ENCODE data around the gene PTPRG.

PTPRG gene

GRCh38 chr3:61574854-61575253 lies 13.5 kb downstream of the PTPRG start:
- no peak overlapping the region for H3K4me2 ChIP-seq (ENCODE audit: low read depth, low read length, poor library complexity, severe bottlenecking)
- H3K9me3 ChIP-seq (ENCODE audit: insufficient read depth, low read depth, low read length): no peaks in the 10 kb centered on the region; the same call in 1 of the 2 replicates
- H2AFZ ChIP-seq (ENCODE audit: low read length): no peak overlapping the region
- H3F3A ChIP-seq (ENCODE audit: low read depth): no peaks in the 10 kb centered on the region
- peaks cover 10% of the 10 kb centered on the region; the same call in 1 of the 2 replicates for H3K79me2 ChIP-seq (ENCODE audit: insufficient read depth, low read length)
- no peaks in the 10 kb centered on the region for H3K36me3 ChIP-seq (ENCODE audit: insufficient read depth, low read length)
- H4K20me1 ChIP-seq (ENCODE audit: insufficient read depth, low read length, poor library complexity, severe bottlenecking): no peaks in the 10 kb centered on the region
- no peaks in the 10 kb centered on the region for H3K9me2 ChIP-seq (replicated peaks; ENCODE audit: low read depth, low read length)
- H3K4me3 ChIP-seq (ENCODE audit: low read length, poor library complexity, severe bottlenecking): no peak overlapping the region
- no peak for TF ChIP-seq EZH2phosphoT487 (IDR thresholded peaks at IDR 0.05; ENCODE audit: borderline replicate concordance)
- TF ChIP-seq, protein P1, sequence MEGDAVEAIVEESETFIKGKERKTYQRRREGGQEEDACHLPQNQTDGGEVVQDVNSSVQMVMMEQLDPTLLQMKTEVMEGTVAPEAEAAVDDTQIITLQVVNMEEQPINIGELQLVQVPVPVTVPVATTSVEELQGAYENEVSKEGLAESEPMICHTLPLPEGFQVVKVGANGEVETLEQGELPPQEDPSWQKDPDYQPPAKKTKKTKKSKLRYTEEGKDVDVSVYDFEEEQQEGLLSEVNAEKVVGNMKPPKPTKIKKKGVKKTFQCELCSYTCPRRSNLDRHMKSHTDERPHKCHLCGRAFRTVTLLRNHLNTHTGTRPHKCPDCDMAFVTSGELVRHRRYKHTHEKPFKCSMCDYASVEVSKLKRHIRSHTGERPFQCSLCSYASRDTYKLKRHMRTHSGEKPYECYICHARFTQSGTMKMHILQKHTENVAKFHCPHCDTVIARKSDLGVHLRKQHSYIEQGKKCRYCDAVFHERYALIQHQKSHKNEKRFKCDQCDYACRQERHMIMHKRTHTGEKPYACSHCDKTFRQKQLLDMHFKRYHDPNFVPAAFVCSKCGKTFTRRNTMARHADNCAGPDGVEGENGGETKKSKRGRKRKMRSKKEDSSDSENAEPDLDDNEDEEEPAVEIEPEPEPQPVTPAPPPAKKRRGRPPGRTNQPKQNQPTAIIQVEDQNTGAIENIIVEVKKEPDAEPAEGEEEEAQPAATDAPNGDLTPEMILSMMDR (conservative IDR thresholded peaks at IDR 0.05; ENCODE audit: low read length): no peak
- H3K27me3 ChIP-seq (ENCODE audit: insufficient read depth, low read length, poor library complexity, severe bottlenecking): no peaks in the 10 kb centered on the region
- peaks cover 16% of the 10 kb centered on the region for H3K4me1 ChIP-seq (ENCODE audit: insufficient read depth, low read length, poor library complexity, severe bottlenecking)
- no peak overlapping the region for H3K9ac ChIP-seq (ENCODE audit: low read depth, low read length, poor library complexity, severe bottlenecking)

DNA sequence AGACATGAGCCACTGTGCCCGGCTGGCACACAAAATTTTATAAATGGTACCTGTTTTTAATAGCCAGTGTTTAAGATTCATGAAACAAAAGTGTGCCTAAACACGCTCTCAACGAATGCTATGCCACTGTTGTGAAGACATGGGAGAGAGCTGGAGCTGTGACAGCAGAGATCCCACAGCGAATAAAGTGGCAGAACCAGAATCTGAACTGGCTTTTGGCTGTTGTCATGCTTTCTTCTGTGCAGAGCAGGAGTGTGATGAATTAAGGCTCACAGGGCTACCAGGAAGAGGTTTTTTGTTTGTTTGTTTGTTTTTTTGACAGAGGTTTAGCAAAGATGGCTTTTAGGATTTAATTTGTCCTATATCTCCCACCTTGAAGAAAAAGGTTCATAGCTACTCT lies 14.5 kb downstream of the PTPRG start:
- Histone ChIP-seq H3K4me3 (ENCODE audit: low read length, poor library complexity, severe bottlenecking) (no peak overlapping the region), H4K20me1 (ENCODE audit: insufficient read depth, low read length, poor library complexity, severe bottlenecking) (no peaks in the 10 kb centered on the region), H2AFZ (ENCODE audit: low read length) (no peak overlapping the region), H3F3A (ENCODE audit: low read depth) (no peaks in the 10 kb centered on the region), H3K4me1 (ENCODE audit: insufficient read depth, low read length, poor library complexity, severe bottlenecking) (peaks cover 11% of the 10 kb centered on the region), H3K4me2 (ENCODE audit: low read depth, low read length, poor library complexity, severe bottlenecking) (no peak overlapping the region), H3K79me2 (ENCODE audit: insufficient read depth, low read length) (peaks cover 10% of the 10 kb centered on the region; the same call in 1 of the 2 replicates), H3K9ac (ENCODE audit: low read depth, low read length, poor library complexity, severe bottlenecking) (no peak overlapping the region), H3K36me3 (ENCODE audit: insufficient read depth, low read length) (no peaks in the 10 kb centered on the region), H3K9me3 (ENCODE audit: insufficient read depth, low read depth, low read length) (no peaks in the 10 kb centered on the region; the same call in 1 of the 2 replicates), H3K27me3 (ENCODE audit: insufficient read depth, low read length, poor library complexity, severe bottlenecking) (no peaks in the 10 kb centered on the region), H3K9me2 (replicated peaks; ENCODE audit: low read depth, low read length) (no peaks in the 10 kb centered on the region)
- TF ChIP-seq EZH2phosphoT487 (IDR thresholded peaks at IDR 0.05; ENCODE audit: borderline replicate concordance): no peak
- TF ChIP-seq, protein P1 (conservative IDR thresholded peaks at IDR 0.05; ENCODE audit: low read length): no peak

DNA sequence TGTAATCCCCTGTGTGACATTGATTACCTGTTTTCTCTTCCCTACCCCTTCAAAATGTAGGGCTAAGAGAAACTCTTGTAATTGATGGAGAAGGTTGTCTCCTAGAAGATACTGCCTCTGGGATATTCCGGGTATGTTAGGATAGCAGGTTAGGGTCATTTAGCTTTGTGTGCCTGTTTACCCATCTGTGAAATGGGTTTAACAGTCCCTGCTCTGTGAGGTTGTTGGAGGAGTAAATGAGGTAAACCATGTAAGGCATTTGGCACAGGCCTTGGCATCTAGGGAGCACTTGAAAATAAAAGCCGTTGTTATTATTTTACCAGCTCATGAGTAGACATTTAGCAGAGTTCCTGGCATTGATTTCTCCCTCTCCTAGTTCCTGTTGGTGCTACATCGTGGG lies 16.4 kb downstream of the PTPRG start:
- Histone ChIP-seq H3K79me2 (ENCODE audit: insufficient read depth, low read length) (peaks cover 7% of the 10 kb centered on the region; the same call in 1 of the 2 replicates), H3K9me3 (ENCODE audit: insufficient read depth, low read depth, low read length) (no peaks in the 10 kb centered on the region; the same call in 1 of the 2 replicates), H3K4me1 (ENCODE audit: insufficient read depth, low read length, poor library complexity, severe bottlenecking) (peaks cover 11% of the 10 kb centered on the region), H2AFZ (ENCODE audit: low read length) (no peak overlapping the region), H3F3A (ENCODE audit: low read depth) (no peaks in the 10 kb centered on the region), H4K20me1 (ENCODE audit: insufficient read depth, low read length, poor library complexity, severe bottlenecking) (no peaks in the 10 kb centered on the region), H3K27me3 (ENCODE audit: insufficient read depth, low read length, poor library complexity, severe bottlenecking) (no peaks in the 10 kb centered on the region), H3K4me2 (ENCODE audit: low read depth, low read length, poor library complexity, severe bottlenecking) (no peak overlapping the region), H3K9ac (ENCODE audit: low read depth, low read length, poor library complexity, severe bottlenecking) (no peak overlapping the region), H3K4me3 (ENCODE audit: low read length, poor library complexity, severe bottlenecking) (no peak overlapping the region), H3K9me2 (replicated peaks; ENCODE audit: low read depth, low read length) (no peaks in the 10 kb centered on the region), H3K36me3 (ENCODE audit: insufficient read depth, low read length) (no peaks in the 10 kb centered on the region)
- no peak for TF ChIP-seq EZH2phosphoT487 (IDR thresholded peaks at IDR 0.05; ENCODE audit: borderline replicate concordance)
- TF ChIP-seq, protein P1 (conservative IDR thresholded peaks at IDR 0.05; ENCODE audit: low read length): no peak

All from Loucy (cell line).